SK-N-MC (cell line): ENCODE results near the gene PLXNB2.

Experiments used
- EZH2 ChIP-seq: fragments of 200-600 bp; sonication (generic); IDR thresholded peaks from one replicate; pipeline ENCODE4 v1.6.1; 2017; ENCODE audit warnings: antibody characterized with exemption
- POLR2AphosphoS5 ChIP-seq: IDR thresholded peaks from 2 replicates; pipeline ENCODE4 v1.6.1; 2012; ENCODE audit warnings: mild to moderate bottlenecking, low read depth, low read length, borderline replicate concordance

DNA sequence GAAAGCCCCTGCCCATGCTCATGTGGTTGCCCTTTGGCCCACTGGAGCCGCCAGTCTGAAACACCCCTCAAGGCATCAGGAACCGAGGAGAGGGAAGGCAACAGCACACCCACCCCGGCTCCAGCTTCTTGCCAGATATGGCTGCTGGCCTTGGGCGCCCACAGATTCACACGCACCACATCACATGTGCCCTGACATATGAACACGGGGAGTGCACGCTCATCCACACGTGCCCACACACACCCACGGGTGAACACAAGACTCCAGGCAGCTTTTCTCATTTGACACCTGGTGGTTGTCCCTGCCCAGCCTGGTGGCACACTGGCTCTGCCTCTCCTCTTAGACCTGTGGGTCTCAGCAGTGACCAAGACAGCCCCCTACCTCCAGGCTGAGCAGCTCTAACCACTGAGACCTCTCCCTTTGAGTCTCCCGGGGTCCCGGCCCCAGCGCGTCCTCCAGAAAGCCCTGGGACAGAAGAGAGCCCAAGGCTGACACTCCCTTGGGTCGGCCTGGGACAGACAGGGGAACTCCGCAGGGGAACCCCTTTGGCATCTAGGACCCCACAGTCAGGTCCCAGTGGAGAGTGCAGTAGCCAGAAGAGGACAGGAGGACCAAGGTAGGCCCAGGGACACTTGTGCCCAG, 43.2 kb downstream of the PLXNB2 start:
- TF ChIP-seq POLR2AphosphoS5 = no peak
- TF ChIP-seq EZH2 = no peak
